Measurements from ENCODE around the gene GRID1.
A peak's percentile ranks its signal among the peaks of the same experiment; 100 is the strongest.

GRID1 gene

DNA sequence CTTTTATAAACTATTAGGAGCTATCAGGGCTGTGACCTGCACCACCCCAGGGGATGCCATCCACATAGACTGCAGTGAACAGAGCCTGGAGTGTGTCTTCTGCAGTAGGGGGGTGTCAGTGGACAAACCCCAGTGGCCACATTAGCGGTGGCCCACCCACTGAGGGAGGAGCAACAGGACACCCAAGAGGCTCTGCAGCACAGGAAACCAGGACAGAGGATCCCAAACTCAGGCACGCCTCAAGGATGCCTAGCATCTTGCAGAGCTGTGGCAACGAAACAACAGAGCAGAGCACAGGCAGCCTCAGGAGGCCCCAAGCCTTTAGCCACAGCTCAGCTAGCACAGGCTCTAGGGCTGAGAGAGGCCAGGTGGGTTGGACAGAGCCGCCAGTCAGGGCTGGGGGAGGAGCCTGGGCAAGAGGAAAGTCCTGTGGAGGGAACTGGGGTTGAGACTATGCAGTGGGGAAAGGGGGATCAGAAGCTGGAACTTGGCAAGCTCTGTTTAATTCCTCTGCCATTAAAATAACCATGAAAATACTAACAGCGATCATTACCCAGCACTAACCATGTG lies 53.8 kb downstream of the GRID1 start:
- peak in 1 of 14 donors; percentile 9 for DNase-seq

DNA sequence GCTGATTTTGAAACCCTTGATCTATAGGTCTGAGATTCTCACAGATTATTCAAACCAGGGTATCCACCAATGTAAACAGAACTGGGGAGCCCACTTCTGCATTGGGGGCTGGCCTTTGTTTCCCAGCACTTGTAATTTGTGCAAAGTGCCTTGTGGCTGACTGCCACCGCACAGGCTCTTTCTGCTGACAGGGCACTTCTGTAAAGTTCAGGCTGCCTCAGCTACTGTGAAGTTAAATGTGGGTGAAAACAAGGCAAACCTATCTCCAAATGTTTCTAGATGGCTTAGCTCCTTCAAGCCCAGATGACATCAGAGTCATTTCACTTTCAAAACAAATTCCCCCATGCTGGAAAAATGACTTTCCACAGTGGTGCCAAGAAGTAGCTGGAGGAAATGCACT lies 54.7 kb downstream of the GRID1 start:
- no peak for DNase-seq

DNA sequence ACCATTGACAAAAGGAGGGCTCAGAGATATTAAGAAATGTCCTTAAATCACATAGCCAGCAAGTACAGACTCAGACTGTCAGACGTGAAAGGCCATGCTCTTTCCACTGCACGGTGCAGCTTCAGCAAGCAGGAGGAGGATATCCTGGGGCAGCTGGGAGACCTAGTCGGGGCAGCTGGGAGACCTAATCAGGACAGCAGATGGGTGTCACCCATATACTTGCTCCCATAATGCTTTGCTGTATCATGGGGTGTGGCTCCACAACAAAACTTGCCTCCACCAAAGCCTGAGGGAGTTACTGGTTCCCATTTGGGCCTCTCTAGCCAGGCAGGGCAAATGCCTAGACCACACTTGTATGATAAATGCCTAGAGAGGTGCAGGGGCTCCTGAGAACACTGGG lies 55.4 kb downstream of the GRID1 start:
- DNase-seq, result no peak

GRCh38 chr10:86310702-86311101 lies 55.9 kb downstream of the GRID1 start:
- no peak for DNase-seq

GRCh38 chr10:86310291-86310690 lies 56.3 kb downstream of the GRID1 start:
- no peak for DNase-seq

- DNase-seq, result no peak
These were observed 58.5 kb downstream of the GRID1 start for GRCh38 chr10:86308056-86308455.

DNA sequence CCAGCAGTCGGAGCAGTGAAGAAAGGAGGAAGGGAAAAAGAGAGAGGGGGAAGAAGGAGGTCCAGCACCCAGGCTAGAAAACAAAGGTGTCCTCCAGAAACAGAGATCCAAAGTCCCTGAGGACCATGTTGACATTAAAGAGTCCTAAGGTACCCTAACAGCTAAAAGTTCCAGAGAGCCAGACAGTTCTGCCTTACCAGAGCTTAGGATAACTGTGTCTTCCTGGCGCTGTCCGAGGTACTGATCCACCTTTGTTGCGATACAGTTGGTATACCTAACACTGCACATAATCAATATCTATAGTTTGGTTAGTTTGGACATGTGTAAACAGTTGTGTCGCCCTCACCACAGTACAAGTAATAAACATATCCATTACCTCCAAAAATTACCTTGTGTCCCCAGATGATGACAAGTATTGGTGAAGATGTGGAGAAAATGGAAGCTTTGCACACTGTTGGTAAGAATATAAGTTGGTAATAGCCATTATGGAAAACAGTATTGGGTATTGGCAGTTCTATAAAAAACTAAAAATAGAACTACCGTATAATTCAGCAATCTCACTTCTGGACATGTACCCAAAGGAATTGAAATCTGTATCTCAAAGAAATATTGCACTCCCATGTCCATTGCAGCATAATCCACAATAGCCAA lies 59.8 kb downstream of the GRID1 start:
- no peak for DNase-seq

DNA sequence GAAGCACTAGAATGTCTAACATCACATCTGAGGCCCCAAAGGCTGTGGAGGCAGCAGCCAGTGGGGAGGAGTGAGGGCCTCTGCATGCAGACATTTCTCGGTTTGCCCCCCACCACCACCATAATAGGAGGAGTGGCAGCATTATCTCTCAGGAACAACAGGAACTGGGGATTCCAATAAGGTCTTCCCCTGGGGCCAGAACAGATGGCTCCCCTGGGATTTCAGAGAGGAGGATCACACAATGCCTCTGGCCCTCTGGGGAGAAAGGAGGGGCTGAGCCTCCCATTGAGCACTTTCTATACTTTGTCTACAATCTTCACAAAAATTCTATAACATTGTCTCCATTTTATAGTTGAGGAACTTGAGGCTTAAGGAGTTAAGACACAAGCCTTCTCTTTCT lies 61.1 kb downstream of the GRID1 start:
- DNase-seq, result no peak

DNA sequence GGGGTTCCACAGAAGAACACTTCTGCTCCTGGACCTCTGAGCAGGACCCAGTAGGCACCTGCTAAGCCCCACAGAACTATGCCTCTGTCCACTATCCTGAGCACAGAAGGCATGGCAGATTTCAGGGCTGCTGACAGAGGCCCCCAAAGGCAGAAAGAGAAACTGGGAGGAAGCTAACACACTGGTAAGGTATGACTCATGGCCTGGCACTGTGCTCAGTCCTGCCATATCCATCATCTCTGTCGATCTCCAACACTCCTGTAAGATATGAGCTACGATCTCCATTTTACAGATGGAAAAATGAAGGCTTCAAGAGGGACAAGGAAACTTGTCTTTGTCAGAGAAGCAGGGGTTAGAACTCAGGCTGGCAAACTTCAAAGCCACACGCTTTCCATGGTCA lies 62.2 kb downstream of the GRID1 start:
- DNase-seq, result no peak

DNA sequence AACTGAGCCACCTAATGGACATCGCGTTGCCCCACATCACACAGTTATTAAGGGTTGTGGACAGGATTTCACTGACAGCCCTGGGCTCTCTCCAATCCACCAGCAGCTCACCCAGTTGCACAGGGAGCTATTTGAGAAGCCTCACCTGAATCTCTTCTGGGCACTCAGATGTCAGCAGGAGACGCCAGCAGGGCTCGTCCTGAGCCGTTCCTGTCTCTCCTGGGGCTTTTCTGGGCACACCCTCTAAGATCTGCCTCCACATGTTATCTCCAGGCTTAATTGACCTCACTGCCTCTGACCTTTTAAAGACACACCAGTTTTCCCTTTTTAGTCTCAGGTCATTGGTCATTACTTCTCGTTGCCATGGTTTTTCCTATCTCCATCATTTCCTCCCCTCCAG lies 63.0 kb downstream of the GRID1 start:
- DNase-seq, result no peak

DNA sequence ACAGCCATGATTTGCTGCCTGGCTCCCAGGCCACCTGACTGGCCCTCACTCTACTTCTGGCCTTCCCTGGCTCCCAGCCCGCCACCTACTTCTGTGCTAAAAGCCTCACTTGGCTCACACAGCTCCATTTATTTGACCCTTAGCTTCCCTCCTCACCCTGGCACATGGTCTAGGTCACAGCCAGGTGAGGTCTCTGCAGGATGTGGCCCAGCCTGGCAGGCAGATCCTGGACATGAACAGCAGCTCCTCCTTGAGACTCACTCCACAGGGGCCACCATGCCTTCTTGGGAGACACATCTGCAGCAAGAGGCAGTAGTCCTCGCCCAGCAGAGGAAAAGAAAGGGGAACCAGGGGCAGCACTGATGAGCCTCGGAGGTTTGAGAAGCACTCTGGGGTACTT lies 64.6 kb downstream of the GRID1 start:
- DNase-seq, result no peak

GRCh38 chr10:86300931-86301830 lies 65.4 kb downstream of the GRID1 start:
- DNase-seq, result no peak

GRCh38 chr10:86300399-86300925 lies 66.1 kb downstream of the GRID1 start:
- no peak for DNase-seq

GRCh38 chr10:86299562-86299961 lies 67.0 kb downstream of the GRID1 start:
- DNase-seq, result no peak

GRCh38 chr10:86298501-86299001 lies 68.0 kb downstream of the GRID1 start:
- DNase-seq, result no peak

GRCh38 chr10:86295791-86296190 lies 70.8 kb downstream of the GRID1 start:
- DNase-seq, result no peak

- DNase-seq, result no peak
These were observed 71.2 kb downstream of the GRID1 start for GRCh38 chr10:86295351-86295750.

DNA sequence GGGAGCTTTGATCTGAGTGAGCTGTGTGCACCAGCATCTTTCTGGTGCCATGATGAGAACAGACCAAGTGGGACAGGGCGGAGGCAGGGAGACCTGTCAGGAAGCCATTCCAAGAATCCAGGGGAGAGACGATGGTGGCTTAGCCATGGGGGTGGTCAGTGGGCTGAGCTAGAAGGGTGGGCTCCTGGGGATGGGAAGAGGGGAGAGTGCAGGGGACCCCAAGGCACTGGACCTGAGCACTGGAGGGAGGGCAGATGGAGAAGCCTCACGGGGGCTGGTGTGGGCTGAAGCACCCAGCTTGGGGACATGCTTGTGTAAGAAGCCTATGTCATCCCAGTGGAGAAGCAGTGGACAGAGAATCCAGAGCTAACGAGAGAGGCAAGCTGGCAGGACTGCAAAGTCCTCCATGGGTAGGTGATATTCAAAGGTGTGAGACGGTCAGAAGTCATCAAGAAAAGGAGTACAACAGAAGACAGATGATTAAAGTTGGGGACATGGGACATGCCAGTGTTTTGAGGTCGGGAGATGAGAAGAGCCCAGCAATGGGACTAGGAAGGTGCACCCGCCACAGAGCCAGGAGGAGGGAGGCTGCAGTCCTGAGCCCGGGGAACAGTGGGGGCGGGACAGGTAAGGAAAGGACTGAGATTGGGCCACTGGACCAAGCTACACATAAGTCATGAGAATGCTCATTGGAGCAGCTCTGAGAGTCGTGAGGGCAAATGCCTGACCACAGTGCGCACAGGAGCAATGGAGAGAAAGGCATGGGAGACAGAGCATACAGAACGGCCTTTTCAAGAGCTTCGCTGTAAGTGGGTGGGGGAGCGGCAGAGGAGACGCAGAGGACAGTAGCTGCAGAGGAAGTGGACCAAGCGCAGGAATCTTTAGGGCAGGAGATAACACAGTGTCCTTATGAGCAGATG lies 72.0 kb downstream of the GRID1 start:
- DNase-seq, result no peak

DNA sequence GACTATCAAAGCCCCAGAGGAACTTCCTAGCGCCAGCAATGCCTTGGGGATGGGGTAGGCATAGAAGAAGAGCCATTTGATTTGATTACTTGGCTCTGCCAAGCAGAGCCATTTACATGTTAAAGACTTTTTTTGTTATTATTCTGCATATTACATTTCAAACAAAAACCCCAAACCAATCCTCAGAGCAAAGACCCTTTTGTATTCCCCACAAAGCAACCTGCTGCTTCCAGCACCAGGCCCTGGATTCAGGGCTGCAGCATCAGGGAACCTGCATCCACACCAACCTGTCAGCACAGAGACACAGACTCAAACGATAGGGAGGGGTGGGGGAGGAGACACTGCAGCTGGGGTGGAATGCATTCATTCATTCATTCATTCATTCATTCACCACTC lies 73.2 kb downstream of the GRID1 start:
- DNase-seq, result no peak

DNA sequence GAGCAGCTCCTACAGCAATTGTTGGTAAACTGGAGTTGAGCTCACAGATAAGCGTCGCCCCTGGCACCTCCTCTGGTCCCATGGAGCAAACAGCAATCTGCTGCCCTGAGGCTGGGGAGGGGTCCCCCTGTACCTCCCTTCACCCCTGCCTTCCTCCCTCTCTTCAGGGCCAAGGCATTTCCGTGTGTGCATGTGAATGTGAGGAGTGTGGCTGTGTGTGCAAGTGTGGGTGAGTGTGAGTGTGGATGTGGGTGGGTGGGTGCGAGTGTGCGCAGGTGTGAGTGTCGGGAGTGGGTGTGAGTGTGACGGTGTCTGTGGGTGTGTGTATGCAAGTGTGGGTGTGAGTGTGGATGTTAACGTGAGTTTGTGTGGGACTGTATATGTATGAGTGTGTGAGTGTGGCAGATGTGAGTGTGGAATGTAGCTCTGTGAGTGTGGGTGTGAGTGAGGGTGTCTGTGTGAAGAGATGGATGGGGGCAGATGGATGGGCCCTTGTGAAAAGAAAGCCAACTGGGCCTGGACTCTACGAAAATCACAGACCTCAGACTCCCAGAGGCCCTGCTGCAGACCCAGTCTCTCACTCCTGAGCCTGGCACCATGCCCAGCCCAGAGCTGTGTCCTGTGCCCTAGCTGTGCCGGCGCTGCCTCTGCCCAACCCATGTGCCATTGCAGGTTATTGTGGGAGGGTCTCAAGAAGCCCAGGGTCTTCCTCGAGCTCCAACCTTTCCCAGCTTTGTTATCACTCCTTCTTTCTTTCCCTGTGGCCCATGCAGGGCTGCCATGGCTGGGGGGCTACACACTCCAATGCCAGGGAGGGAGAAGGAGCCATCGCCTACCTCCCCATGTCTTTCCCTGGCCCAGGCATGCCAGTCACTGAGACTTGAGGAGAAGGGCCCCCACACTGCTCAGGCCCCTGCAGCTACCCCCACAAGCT lies 73.9 kb downstream of the GRID1 start:
- no peak for DNase-seq
